GM12892 (cell line): ENCODE results near the gene RAD51AP1.

Source experiments
- POLR2A ChIP-seq: IDR thresholded peaks from 2 replicates; pipeline ENCODE4 v1.6.1; 2011; ENCODE audit warnings: low read depth, low read length, control low read depth
- TAF1 ChIP-seq: IDR thresholded peaks from 2 replicates; pipeline ENCODE4 v1.6.1; 2011; ENCODE audit warnings: low read depth, mild to moderate bottlenecking, control low read depth, low read length, borderline replicate concordance

DNA sequence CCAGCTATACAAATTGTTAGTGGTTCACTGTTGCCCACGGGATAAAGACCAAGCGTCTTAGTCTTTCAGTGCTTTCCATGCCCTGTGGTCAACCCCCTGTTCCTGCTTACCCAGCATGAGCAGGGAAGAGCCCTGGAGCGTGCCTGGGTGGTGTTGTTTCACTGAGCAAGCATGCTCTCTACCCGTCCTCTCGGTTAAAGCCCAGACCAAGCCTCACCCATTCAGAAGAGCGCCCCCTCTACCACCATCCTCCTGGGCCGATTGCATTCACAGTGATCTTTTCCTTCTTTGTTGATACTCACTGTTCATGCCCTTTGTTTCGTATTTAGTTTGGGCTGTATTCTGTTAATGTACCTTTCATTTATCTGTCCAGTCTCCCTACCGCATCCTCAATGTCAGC lies 48.4 kb downstream of the RAD51AP1 start:
- TF ChIP-seq TAF1 (no peak), POLR2A (no peak)
